Neuronal stem cell (in vitro differentiated cells): ENCODE measurements around the gene HTD2.

ENCODE experiments used
- DNase-seq: peaks from one replicate; pipeline ENCODE4 v3.0.0-alpha.2; 2013; ENCODE audit warnings: low spot score
- H2AFZ ChIP-seq: one replicate; pipeline ENCODE4 v1.6.1; 2013; ENCODE audit warnings: mild to moderate bottlenecking, low read length, inconsistent platforms
- H2AK5ac ChIP-seq: 2 replicates; pipeline ENCODE4 v1.6.1; 2013; ENCODE audit warnings: low read depth, mild to moderate bottlenecking, inconsistent platforms, low read length, moderate library complexity, mixed read lengths
- H2BK120ac ChIP-seq: 2 replicates; pipeline ENCODE4 v1.6.1; 2013; ENCODE audit warnings: low read depth, mild to moderate bottlenecking, inconsistent platforms, low read length, moderate library complexity, mixed read lengths
- H2BK12ac ChIP-seq: one replicate; pipeline ENCODE4 v1.6.1; 2013; ENCODE audit warnings: low read length, inconsistent platforms
- H2BK15ac ChIP-seq: 2 replicates; pipeline ENCODE4 v1.6.1; 2013; ENCODE audit warnings: mild to moderate bottlenecking, low read length, inconsistent platforms, mixed read lengths
- H2BK5ac ChIP-seq: one replicate; pipeline ENCODE4 v1.6.1; 2013; ENCODE audit warnings: inconsistent platforms, mild to moderate bottlenecking, low read length, moderate library complexity
- H3K14ac ChIP-seq: one replicate; pipeline ENCODE4 v1.6.1; 2013; ENCODE audit warnings: low read length, inconsistent platforms
- H3K18ac ChIP-seq: 2 replicates; pipeline ENCODE4 v1.6.1; 2013; ENCODE audit warnings: low read length, inconsistent platforms
- H3K23ac ChIP-seq: 2 replicates; pipeline ENCODE4 v1.6.1; 2013; ENCODE audit warnings: low read depth, mild to moderate bottlenecking, mixed read lengths, low read length, inconsistent platforms; ENCODE audit not compliant: poor library complexity
- H3K27ac ChIP-seq: replicated peaks from 3 replicates; pipeline ENCODE4 v1.5.1; 2013; ENCODE audit warnings: low read length, inconsistent platforms
- H3K27me3 ChIP-seq, 3 experiments: 2 replicates each; pipeline ENCODE4 v1.6.1; 2013; ENCODE audit warnings: low read length in 3 of 3, mild to moderate bottlenecking in 2 of 3, inconsistent platforms in 1 of 3, low read depth in 1 of 3, mixed read lengths in 1 of 3, moderate library complexity in 1 of 3; ENCODE audit not compliant: control insufficient read depth in 3 of 3, insufficient read depth in 3 of 3
- H3K36me3 ChIP-seq, 2 donors: replicated peaks in 1 of 2; 2 replicates each; pipeline ENCODE4 v1.6.1; 2013; ENCODE audit warnings: low read length in 2 of 2; ENCODE audit not compliant: control insufficient read depth in 2 of 2, insufficient read depth in 2 of 2
- H3K4ac ChIP-seq: 2 replicates; pipeline ENCODE4 v1.6.1; 2013; ENCODE audit warnings: inconsistent platforms, mild to moderate bottlenecking, low read length, moderate library complexity
- H3K4me1 ChIP-seq, 2 donors: 1 replicate in 1 of 2; 2 replicates in 1 of 2; pipeline ENCODE4 v1.6.1; 2013; ENCODE audit warnings: low read length in 2 of 2, low read depth in 1 of 2; ENCODE audit not compliant: control insufficient read depth in 2 of 2, insufficient read depth in 1 of 2
- H3K4me2 ChIP-seq: one replicate; pipeline ENCODE4 v1.6.1; 2013; ENCODE audit warnings: mild to moderate bottlenecking, low read length, inconsistent platforms; ENCODE audit not compliant: insufficient read depth, poor library complexity, severe bottlenecking
- H3K4me3 ChIP-seq, 2 donors: 2 replicates each; pipeline ENCODE4 v1.5.1; 2013; ENCODE audit warnings: low read length in 2 of 2, mild to moderate bottlenecking in 2 of 2, inconsistent platforms in 1 of 2, moderate library complexity in 1 of 2
- H3K79me1 ChIP-seq: one replicate; pipeline ENCODE4 v1.6.1; 2013; ENCODE audit warnings: low read depth, mild to moderate bottlenecking, inconsistent platforms, low read length, moderate library complexity
- H3K9ac ChIP-seq: one replicate; pipeline ENCODE4 v1.6.1; 2013; ENCODE audit warnings: mild to moderate bottlenecking, low read depth, low read length, inconsistent platforms; ENCODE audit not compliant: poor library complexity
- H3K9me3 ChIP-seq, 2 donors: replicated peaks in 1 of 2; 2 replicates each; pipeline versions ENCODE3 to v1.6.1; 2013; ENCODE audit warnings: low read length in 2 of 2, mild to moderate bottlenecking in 2 of 2, inconsistent platforms in 1 of 2, low read depth in 1 of 2, mixed read lengths in 1 of 2, moderate library complexity in 1 of 2; ENCODE audit not compliant: control insufficient read depth in 2 of 2, insufficient read depth in 1 of 2
- H4K8ac ChIP-seq: one replicate; pipeline ENCODE4 v1.6.1; 2013; ENCODE audit warnings: low read depth, mild to moderate bottlenecking, inconsistent platforms, low read length, moderate library complexity
- H4K91ac ChIP-seq: one replicate; pipeline ENCODE4 v1.6.1; 2013; ENCODE audit warnings: low read length, low read depth, mild to moderate bottlenecking, inconsistent platforms; ENCODE audit not compliant: poor library complexity
- WGBS, 2 donors: extraction: QIAGEN DNeasy Blood & Tissue Kit; methylation state at CpG; one replicate each; pipeline ENCODE4 v1.1.7; 2013; ENCODE audit warnings: missing lambda C conversion rate in 2 of 2, mixed read lengths in 1 of 2; ENCODE audit not compliant: insufficient read length in 2 of 2, insufficient replicate concordance in 1 of 2; ENCODE audit errors: extremely low coverage in 2 of 2; 5-methylcytosine and 5-hydroxymethylcytosine counted together

The HTD2 gene

GRCh38 chr3:58269356-58269755 lies 37.0 kb upstream of the HTD2 start:
- H3K4ac ChIP-seq = no peak overlapping the region
- H3K4me1 ChIP-seq = no peaks in the 10 kb centered on the region
- no peaks in the 10 kb centered on the region for H3K27me3 ChIP-seq
- H2AFZ ChIP-seq = no peak overlapping the region
- H4K8ac ChIP-seq = no peak overlapping the region
- no peak overlapping the region for H2BK120ac ChIP-seq
- H3K36me3 ChIP-seq = peaks cover 0 to 2% of the 10 kb centered on the region in 2 donors
- no peak overlapping the region for H3K23ac ChIP-seq
- H3K4me3 ChIP-seq = no peak overlapping the region
- no peak for DNase-seq
- H2BK12ac ChIP-seq = no peak overlapping the region
- H3K14ac ChIP-seq = no peak overlapping the region
- no peak overlapping the region for H3K18ac ChIP-seq
- H3K27ac ChIP-seq = no peak overlapping the region
- H4K91ac ChIP-seq = no peak overlapping the region
- H3K9me3 ChIP-seq = no peaks in the 10 kb centered on the region
- H2BK5ac ChIP-seq = no peak overlapping the region
- H3K79me1 ChIP-seq = no peaks in the 10 kb centered on the region
- H3K4me2 ChIP-seq = no peak overlapping the region
- WGBS, 2 donors = no CpG with 5 or more reads among the region's 2 CpGs
- no peak overlapping the region for H3K9ac ChIP-seq
- H2BK15ac ChIP-seq = no peak overlapping the region
- H2AK5ac ChIP-seq = no peak overlapping the region

GRCh38 chr3:58270485-58270884 lies 35.8 kb upstream of the HTD2 start:
- no peak overlapping the region for H4K8ac ChIP-seq
- no peaks in the 10 kb centered on the region for H3K4me1 ChIP-seq
- H2BK5ac ChIP-seq = no peak overlapping the region
- no CpG with 5 or more reads among the region's 2 CpGs for WGBS, 2 donors
- H2BK15ac ChIP-seq = no peak overlapping the region
- H2AFZ ChIP-seq = no peak overlapping the region
- no peak overlapping the region for H3K14ac ChIP-seq
- H2BK12ac ChIP-seq = no peak overlapping the region
- H3K79me1 ChIP-seq = no peaks in the 10 kb centered on the region
- peaks cover 0 to 6% of the 10 kb centered on the region in 2 donors for H3K36me3 ChIP-seq
- H3K9ac ChIP-seq = no peak overlapping the region
- H3K18ac ChIP-seq = no peak overlapping the region
- H3K4me2 ChIP-seq = no peak overlapping the region
- no peak overlapping the region for H3K23ac ChIP-seq
- no peak for DNase-seq
- no peak overlapping the region for H4K91ac ChIP-seq
- no peaks in the 10 kb centered on the region for H3K27me3 ChIP-seq
- H3K27ac ChIP-seq = no peak overlapping the region
- no peak overlapping the region for H3K4ac ChIP-seq
- H2AK5ac ChIP-seq = no peak overlapping the region
- H3K9me3 ChIP-seq = no peaks in the 10 kb centered on the region
- H3K4me3 ChIP-seq = no peak overlapping the region
- no peak overlapping the region for H2BK120ac ChIP-seq

GRCh38 chr3:58271901-58272501 lies 34.3 kb upstream of the HTD2 start:
- Histone ChIP-seq H4K8ac (no peak overlapping the region), H2BK5ac (no peak overlapping the region), H2BK12ac (no peak overlapping the region), H3K4me1 (no peaks in the 10 kb centered on the region), H3K9ac (no peak overlapping the region), H3K4me3 (no peak overlapping the region), H3K23ac (no peak overlapping the region), H2AK5ac (no peak overlapping the region), H3K9me3 (no peaks in the 10 kb centered on the region), H3K4ac (no peak overlapping the region), H3K27me3 (no peaks in the 10 kb centered on the region), H2BK120ac (no peak overlapping the region), H2BK15ac (no peak overlapping the region), H4K91ac (no peak overlapping the region), H3K36me3 (peaks cover 0 to 8% of the 10 kb centered on the region in 2 donors), H3K4me2 (no peak overlapping the region), H3K18ac (no peak overlapping the region), H3K27ac (no peak overlapping the region), H3K14ac (no peak overlapping the region), H3K79me1 (no peaks in the 10 kb centered on the region), H2AFZ (no peak overlapping the region)
- no peak for DNase-seq
- no CpG with 5 or more reads among the region's 7 CpGs for WGBS, 2 donors

- H3K27me3 ChIP-seq = no peaks in the 10 kb centered on the region
- no peaks in the 10 kb centered on the region for H3K79me1 ChIP-seq
- H2BK120ac ChIP-seq = no peak overlapping the region
- no peak overlapping the region for H3K18ac ChIP-seq
- H3K9me3 ChIP-seq = no peaks in the 10 kb centered on the region
- no peak overlapping the region for H2BK5ac ChIP-seq
- H3K36me3 ChIP-seq = peaks cover 0 to 8% of the 10 kb centered on the region in 2 donors
- no peak overlapping the region for H3K4me2 ChIP-seq
- no peak overlapping the region for H4K91ac ChIP-seq
- WGBS, 2 donors = no CpG with 5 or more reads among the region's 3 CpGs
- H4K8ac ChIP-seq = no peak overlapping the region
- no peak overlapping the region for H3K23ac ChIP-seq
- H2AFZ ChIP-seq = no peak overlapping the region
- H2BK12ac ChIP-seq = no peak overlapping the region
- no peak for DNase-seq
- H3K14ac ChIP-seq = no peak overlapping the region
- no peak overlapping the region for H3K27ac ChIP-seq
- no peak overlapping the region for H2AK5ac ChIP-seq
- no peak overlapping the region for H3K4ac ChIP-seq
- H2BK15ac ChIP-seq = no peak overlapping the region
- H3K9ac ChIP-seq = no peak overlapping the region
- no peaks in the 10 kb centered on the region for H3K4me1 ChIP-seq
- H3K4me3 ChIP-seq = no peak overlapping the region
Observed at GRCh38 chr3:58272891-58273290, 33.4 kb upstream of the HTD2 start.
